Measurements from ENCODE around the gene SORCS2. TPM values are rescaled to one million over a fixed set of nuclear protein-coding genes. Genes with fewer than 3 reads are reported as not detected.

Gene SORCS2
- total RNA-seq, 1 donor from 2014 or later, result 7.2 TPM

- ATAC-seq (no peak), DNase-seq (no peak)
- Histone ChIP-seq H3K27me3 (peaks cover 1% of the 10 kb centered on the region), H3K9me3 (no peaks in the 10 kb centered on the region), H3K4me3 (no peak overlapping the region), H3K36me3 (no peaks in the 10 kb centered on the region), H3K27ac (no peak overlapping the region), H3K4me1 (no peaks in the 10 kb centered on the region)
- TF ChIP-seq CTCF (IDR thresholded peaks at IDR 0.05), result no peak
- intact Hi-C loops (cut with DNase I), result no loop called here
These were observed 311.4 kb downstream of the SORCS2 start for GRCh38 chr4:7503559-7504249.

- no peak overlapping the region for H3K4me3 ChIP-seq
- no peaks in the 10 kb centered on the region for H3K36me3 ChIP-seq
- H3K27me3 ChIP-seq, result peaks cover 5% of the 10 kb centered on the region
- H3K4me1 ChIP-seq, result no peaks in the 10 kb centered on the region
- H3K9me3 ChIP-seq, result no peaks in the 10 kb centered on the region
- H3K27ac ChIP-seq, result no peak overlapping the region
- intact Hi-C loops (cut with DNase I), result no loop called here
- DNase-seq, result no peak
- ATAC-seq, result no peak
- no peak for TF ChIP-seq CTCF (IDR thresholded peaks at IDR 0.05)
These were observed 313.0 kb downstream of the SORCS2 start for GRCh38 chr4:7505116-7505900.

DNA sequence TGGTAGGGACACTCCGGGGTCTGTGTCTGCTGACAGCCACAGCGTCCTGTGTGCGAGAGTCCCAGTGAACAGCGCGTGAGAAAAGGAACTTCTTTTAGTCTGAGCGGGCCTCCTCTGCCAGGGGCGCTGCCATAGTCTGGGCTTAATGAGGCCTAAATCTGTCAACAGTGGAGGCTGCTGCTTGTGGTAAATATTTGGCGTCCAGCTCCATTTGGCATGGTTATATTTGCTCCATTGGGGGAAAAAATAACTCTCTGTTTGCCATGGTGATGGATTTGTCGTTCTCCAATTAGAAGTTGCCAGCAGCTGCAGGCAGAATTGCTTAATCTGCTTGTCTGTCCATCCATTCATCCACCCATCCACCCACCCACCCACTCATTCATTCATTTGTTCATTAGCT is 313.8 kb downstream of the SORCS2 start:
- DNase-seq (no peak), ATAC-seq (no peak)
- intact Hi-C loops (cut with DNase I), result no loop called here

DNA sequence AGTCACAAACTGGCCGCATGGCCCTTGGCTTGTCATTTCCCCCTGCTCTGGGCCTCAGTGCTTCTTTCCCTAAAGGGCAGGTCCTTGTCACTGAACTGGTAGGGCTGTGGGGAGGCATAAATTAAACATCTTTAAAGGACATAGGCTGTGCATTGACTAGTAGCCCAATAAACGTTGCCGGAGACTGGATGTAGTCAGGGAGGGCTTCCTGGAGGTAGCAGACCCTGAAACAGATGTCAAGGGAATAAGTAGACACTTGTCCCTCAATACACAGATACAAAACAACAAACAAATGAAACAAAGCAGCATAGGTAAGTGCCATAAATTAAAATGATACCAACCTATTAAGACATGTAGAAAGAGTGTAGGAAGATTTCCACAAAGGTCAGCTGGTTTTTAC is 314.2 kb downstream of the SORCS2 start:
- no peak overlapping the region for H3K4me3 ChIP-seq
- DNase-seq (no peak), ATAC-seq (no peak)
- intact Hi-C loops (cut with DNase I), result no loop called here
- no peak overlapping the region for H3K27ac ChIP-seq
- no peaks in the 10 kb centered on the region for H3K4me1 ChIP-seq
- peaks cover 5% of the 10 kb centered on the region for H3K27me3 ChIP-seq
- TF ChIP-seq CTCF (IDR thresholded peaks at IDR 0.05), result no peak
- no peaks in the 10 kb centered on the region for H3K36me3 ChIP-seq
- H3K9me3 ChIP-seq, result no peaks in the 10 kb centered on the region

More for the DNA sequence above, 313.8 kb downstream of the SORCS2 start:
- Histone ChIP-seq H3K27ac (no peak overlapping the region), H3K9me3 (no peaks in the 10 kb centered on the region), H3K27me3 (peaks cover 5% of the 10 kb centered on the region), H3K4me1 (no peaks in the 10 kb centered on the region), H3K36me3 (no peaks in the 10 kb centered on the region), H3K4me3 (no peak overlapping the region)
- TF ChIP-seq CTCF (IDR thresholded peaks at IDR 0.05), result no peak

- TF ChIP-seq CTCF (IDR thresholded peaks at IDR 0.05), result no peak
- Histone ChIP-seq H3K9me3 (no peaks in the 10 kb centered on the region), H3K27me3 (peaks cover 5% of the 10 kb centered on the region), H3K36me3 (no peaks in the 10 kb centered on the region), H3K4me3 (no peak overlapping the region), H3K4me1 (no peaks in the 10 kb centered on the region), H3K27ac (no peak overlapping the region)
- intact Hi-C loops (cut with DNase I), result no loop called here
- DNase-seq (no peak), ATAC-seq (no peak)
These were observed 315.0 kb downstream of the SORCS2 start for GRCh38 chr4:7507381-7507780.
